G401 (cell line): Measurements from ENCODE around the gene SNCA. TPM values are rescaled to one million over a fixed set of nuclear protein-coding genes. Genes with fewer than 3 reads are reported as not detected.

Experiments used
- DNase-seq: peaks from one replicate; pipeline ENCODE4 v3.0.0-alpha.2; 2015; ENCODE audit warnings: low spot score
- in situ Hi-C: cut with HindIII; loops from 2 replicates; pipeline ENCODE4 v1.10.0; 2016; ENCODE audit warnings: low sequenced_read_pairs, mixed read lengths
- total RNA-seq: library from RNA; depleted of rRNA; stranded (reverse); fragments of >200 nt; shearing (Covaris generic); gene quantifications from 2 replicates; pipeline ENCODE4 v1.2.3, GENCODE V29; 2014; rRNA removed

The SNCA gene
- total RNA-seq, result 112 and 125 TPM in 2 replicates

- in situ Hi-C loops, result no loop called here
- DNase-seq, result peak; percentile 92
These were observed at the start of gene SNCA for GRCh38 chr4:89836897-89837384. Gene SNCA, minus strand, starts transcription at chr4:89837161. Its CDS starts 1,494 bp downstream, at chr4:89835667.

DNA sequence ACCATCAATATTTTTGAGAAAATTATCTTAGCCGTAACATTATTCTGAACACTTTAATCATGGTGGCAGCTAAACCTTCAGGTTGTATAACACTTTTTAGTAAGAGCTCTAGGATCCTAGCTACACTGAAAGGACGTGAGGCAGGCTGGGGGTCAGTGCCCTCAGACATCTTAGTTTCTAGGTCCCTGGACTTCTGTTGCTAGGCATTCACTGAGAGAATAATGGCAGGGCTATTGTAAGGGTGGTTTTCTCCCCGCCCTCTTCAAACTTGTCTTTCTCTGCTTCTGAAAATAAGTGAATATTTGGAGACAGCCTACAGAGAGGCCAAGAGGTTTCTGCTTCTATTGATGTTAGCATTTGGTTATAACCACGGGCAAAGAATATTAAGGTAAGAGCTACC, 42.3 kb upstream of the SNCA start:
- in situ Hi-C loops, result no loop called here
- DNase-seq, result no peak

- in situ Hi-C loops, result no loop called here
- DNase-seq, result no peak
These were observed 41.6 kb upstream of the SNCA start for GRCh38 chr4:89878611-89879010.

DNA sequence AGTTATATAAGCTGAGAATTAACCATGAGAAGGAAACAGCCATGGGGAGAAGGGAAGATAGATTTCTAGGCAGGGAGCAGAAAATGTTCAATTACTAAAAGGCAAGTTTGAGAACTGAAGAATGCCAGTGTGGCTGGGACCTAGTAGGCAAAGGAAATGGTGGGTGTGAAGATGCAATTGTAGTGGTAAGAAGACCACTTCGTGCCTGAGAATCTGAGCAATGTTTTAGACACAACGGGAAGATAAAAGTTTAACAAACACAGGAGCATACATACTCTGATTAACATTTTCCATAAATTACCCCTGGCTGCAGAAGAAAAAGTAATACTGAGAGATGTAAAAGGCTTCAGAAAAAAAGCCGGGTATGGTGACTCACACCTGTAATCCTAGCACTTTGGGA, 39.6 kb upstream of the SNCA start:
- in situ Hi-C loops, result no loop called here

GRCh38 chr4:89871211-89871610, 34.2 kb upstream of the SNCA start:
- in situ Hi-C loops, result no loop called here

More for the DNA sequence above, 39.6 kb upstream of the SNCA start:
- DNase-seq, result no peak

GRCh38 chr4:89868999-89869589, 32.1 kb upstream of the SNCA start:
- DNase-seq, result no peak
- in situ Hi-C loops, result no loop called here

More at GRCh38 chr4:89871211-89871610, 34.2 kb upstream of the SNCA start:
- peak; percentile 55 for DNase-seq

GRCh38 chr4:89868276-89868675, 31.3 kb upstream of the SNCA start:
- in situ Hi-C loops, result no loop called here
- DNase-seq, result no peak

- in situ Hi-C loops, result no loop called here
- DNase-seq, result no peak
These were observed 26.6 kb upstream of the SNCA start for GRCh38 chr4:89863533-89863932.

- in situ Hi-C loops, result no loop called here
- no peak for DNase-seq
These were observed 24.0 kb upstream of the SNCA start for GRCh38 chr4:89860971-89861370.

DNA sequence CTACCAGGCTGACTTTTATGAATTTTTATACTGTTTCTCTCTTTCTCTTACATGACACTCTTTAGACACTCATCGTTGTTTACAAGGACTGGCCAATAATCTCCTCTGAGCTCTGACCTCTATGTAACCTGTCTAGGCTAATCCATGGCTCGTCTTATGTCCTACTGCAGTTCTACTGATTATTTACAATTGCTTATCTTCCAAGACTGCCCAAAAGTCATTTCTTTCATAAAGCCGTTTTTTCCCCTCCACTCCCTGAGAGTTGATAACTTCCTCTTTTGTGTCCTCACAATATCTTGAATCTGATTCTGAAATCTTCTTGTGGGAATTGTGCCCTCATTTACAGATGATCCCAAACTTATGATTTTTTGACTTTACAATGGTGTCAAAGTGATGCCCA, 18.3 kb upstream of the SNCA start:
- DNase-seq, result no peak
- in situ Hi-C loops, result no loop called here

DNA sequence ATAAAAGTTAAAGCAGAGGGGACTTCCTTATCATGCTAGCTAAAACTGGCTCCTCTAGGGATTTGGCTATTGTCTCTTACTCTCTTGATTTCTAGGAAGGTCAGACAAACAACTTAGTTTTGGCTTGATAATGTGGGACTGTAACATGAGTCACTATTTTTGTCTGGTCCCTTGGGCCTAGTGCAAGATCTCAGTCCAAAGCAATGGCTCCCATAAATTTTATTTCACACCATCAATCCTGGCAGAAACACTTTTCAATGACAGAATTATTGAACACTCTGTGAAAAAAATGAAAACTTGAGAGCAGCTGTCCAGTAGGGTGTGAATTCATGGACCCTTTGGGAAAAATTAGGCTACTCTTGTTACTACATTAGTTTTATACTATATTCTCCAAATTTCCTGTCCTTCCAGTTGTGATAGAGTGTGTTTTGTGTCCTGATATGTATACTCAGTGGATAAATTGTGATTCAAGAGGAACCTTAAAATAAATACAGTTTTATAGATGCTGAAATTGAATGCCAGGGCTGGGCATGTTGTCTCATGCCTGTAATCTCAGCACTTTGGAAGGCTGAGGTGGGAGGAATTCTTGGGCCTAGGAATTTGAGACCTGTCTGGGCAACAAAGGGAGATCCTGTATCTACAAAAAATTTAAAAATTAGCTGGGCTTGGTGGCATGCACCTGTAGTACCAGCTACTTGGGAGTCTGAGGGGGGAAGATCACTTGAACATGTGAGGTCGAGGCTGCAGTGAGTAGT, 10.8 kb upstream of the SNCA start:
- in situ Hi-C loops, result no loop called here

DNA sequence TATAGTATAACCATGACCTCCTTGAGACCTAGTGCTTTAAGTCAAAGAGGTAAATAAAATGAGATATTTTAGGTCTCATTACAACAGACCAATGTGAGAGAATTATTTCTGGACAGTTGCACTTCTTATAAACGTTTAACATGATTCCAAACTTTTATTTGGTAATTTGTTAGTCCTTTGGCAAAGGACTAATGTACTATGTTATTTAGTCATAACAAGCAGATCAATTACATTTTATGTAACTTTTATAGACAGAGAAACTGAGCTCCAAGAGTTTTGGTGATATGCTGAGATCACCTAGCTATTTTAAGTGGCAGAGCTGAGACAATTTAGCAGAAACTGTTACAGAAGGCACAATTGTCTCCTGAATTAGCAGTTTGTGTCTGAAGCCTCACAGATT, 2.6 kb upstream of the SNCA start:
- in situ Hi-C loops, result no loop called here
- DNase-seq, result no peak

More for the DNA sequence above, 10.8 kb upstream of the SNCA start:
- no peak for DNase-seq

DNA sequence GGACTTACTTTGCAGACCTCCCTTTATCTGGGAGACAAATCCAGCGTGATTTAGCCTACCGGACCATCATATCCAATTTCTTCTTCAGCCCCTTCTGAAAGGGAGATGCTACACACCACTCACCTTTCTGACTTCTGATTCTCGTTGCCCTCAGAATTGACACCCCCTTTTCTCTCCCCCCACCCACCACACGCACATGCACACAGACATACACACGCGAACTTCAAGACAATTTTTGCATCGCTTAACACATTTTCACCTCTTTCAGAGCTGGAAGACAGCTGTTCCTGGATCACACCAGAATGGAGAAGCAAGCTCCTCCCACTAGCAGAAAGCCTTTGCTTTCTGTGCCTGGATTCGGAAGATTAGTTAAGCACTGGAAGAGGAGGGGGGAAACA, 1.0 kb upstream of the SNCA start:
- in situ Hi-C loops, result no loop called here
- DNase-seq, result peak; percentile 76

- DNase-seq, result peak; percentile 88
- in situ Hi-C loops, result no loop called here
These were observed 528 bp upstream of the SNCA start for GRCh38 chr4:89837385-89837992.

DNA sequence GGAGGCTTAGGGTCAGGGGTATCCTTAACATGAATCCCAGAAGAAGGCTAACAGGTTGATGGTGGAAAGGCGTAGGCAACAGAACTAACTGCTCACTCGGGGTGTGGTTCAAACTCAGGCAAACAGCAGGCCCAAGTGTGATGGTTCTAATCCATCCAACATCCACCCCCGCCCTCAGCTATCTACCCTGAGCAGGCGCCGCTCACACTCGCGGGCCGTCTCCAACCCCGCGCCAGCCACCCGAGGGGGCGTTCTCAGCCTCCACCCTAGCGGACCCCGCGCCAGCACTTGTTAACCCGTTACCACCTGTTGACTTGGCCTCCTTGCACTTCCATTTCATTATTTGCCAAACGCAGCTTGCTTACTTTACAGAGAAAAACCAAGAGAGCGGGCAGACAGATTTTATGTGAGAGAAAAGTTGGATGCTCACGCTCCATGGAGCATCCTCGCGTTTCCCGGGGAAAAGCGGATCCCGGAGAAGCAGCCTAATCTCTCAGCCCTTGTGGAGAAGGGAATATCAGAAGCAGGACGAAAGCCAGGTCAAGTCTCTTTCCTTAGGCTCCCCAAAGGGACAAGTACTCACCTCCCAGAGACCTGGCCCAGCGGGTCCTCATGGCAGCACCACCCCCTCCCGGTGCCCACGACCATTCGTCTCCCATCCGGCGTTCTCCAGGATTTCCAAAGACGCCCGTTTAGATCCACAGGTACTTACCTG, 773 bp downstream of the SNCA start:
- in situ Hi-C loops, result no loop called here
- peak; percentile 63 for DNase-seq

- in situ Hi-C loops, result no loop called here
- DNase-seq, result peak; percentile 59
These were observed 1.5 kb downstream of the SNCA start for GRCh38 chr4:89835413-89835812.

DNA sequence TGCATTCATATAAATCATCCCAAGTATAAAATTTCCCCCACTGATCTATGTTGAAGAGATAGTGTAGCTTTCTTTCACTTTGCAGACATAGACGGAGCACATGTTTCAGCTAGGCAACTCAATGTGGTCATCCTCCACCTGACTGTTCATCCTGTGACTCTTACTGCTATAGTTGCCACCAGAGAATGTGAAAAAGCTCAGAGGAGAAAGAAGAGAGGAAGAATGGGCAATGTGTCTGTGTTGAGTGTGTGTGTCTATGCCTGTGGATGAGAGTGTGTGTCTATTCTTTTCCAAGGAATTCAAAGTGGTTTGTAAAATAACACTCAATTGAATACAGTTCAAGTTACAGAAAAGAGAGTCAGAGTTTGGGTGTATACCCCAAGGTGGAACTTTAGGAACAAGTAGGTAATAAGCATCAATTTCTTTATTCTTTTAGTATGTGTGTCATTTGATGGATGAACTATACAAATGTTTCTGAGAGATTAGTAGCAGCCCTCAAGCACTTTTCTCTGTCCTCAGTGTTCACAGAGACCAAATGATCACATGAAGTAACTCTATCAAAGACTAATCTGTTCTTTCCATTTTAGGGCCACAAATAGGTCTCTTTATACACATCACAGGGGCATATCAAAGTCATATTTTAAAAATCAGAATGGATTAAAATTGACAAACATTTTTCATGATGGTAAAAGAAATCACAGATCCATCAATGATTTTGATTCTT, 2.3 kb downstream of the SNCA start:
- in situ Hi-C loops, result no loop called here
- DNase-seq, result peak; percentile 66

GRCh38 chr4:89829470-89830138, 7.4 kb downstream of the SNCA start:
- in situ Hi-C loops, result no loop called here
- no peak for DNase-seq

DNA sequence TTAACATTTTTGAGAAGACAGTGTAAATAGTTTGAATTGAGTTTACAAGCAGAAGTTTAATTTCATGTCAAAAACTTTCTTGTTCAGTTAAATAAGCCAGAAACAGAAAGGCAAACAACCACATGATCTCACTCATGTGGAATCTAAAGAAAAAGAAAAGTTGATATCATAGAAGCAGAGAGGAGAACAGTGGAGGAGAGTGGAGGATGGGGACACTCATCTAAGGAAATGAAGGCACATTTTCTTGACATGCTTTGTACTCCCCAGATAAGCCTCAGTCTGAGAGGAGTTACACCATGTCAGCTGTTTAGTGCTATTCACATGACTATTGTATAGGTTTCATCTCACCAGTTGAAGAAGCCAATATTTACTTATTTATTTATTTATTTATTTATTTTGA, 13.5 kb downstream of the SNCA start:
- in situ Hi-C loops, result no loop called here
- DNase-seq, result no peak
